Measurements from ENCODE around the gene ATF3.

ATF3 gene

GRCh38 chr1:212586206-212587015 lies 22.1 kb upstream of the ATF3 start:
- DNase-seq (ENCODE audit: low read depth, low spot score), result no peak

- no peak for DNase-seq (ENCODE audit: low read depth, low spot score)
Observed at GRCh38 chr1:212587016-212587887, 21.3 kb upstream of the ATF3 start.

DNA sequence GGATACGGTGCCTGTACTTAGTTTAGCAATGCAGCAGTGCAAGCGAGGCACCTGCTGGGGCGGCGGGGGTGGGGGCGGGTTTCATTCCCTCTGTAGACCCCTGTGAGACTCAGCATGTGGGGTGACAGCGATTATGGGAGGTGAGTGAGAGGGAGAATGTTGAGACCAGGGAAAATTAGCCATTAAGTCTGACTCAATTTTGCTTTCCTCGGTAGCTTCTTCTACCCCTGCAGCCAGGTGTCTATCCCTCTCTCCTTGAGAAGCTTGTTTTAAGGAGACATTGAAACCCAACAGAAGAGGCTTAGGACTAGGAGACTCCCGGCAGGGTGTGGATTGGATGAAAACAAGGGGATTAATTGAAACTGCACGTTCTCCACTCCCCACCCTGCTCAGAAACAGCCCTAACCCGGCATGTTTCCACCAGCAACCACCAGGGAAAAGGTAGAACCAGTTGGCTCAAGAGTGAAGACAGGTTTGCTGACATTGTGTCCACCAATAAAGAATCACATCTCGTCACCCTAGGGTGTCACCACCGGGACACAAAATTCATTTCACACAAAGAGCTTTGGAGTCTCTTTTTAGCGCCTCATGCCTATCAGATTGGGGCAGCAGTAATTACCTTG lies 20.6 kb upstream of the ATF3 start:
- DNase-seq (ENCODE audit: low read depth, low spot score), result no peak

DNA sequence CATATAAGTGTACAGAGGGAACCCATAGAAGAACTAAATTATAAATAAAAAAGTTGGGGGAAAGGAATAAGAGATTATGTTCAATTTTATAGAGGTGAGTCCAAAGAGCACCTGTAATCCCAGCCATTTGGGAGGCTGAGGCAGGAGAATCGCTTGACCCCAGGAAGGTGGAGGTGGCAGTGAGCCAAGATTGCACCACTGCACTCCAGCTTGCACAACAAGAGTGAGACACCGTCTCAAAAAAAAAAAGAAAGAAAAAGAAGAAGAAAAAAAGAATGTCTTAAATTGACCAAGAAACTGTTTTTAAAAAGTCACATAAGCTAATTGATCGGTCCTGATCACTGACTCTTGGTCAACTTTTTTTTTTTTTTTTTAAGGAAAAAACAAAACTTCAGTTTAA lies 19.1 kb upstream of the ATF3 start:
- no peak for DNase-seq (ENCODE audit: low read depth, low spot score)

DNA sequence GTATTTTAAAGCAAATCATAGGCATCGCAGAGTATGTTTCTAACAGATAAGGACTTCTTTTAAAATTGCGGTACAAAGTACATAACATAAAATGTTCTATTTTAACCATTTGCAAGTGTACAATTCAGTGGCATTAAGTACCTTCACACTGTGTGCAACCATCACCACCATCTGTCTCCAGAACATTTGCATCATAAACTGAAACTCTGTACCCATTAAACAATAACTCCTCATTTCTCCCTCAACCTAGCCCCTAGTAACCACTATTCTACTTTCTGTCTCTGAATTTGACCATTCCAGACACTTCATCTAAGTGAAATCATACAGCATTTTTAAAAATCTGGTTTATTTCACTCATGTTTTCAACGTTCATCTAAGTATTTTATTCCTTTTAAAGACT lies 16.6 kb upstream of the ATF3 start:
- DNase-seq (ENCODE audit: low read depth, low spot score), result no peak

DNA sequence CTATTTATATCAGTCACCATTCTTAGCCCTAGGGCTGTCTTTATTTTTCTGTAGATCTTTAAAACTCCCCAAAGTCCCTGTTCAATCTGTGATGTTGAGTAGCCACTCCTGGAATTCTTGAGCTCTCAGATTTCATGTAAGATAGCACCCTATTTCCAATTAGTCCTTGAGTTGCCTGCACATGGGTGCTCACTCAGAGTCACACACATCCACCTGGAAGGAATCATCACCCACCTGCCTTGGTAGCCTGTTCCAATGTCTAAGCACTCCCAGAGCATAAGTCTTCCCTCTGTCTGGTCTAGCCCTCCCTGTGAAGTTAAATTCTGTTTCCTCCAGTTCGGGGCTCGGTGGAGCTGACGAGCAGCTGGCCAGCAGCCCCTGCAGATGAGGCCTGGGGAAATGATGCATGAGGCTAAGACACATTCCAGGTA lies 14.7 kb upstream of the ATF3 start:
- no peak for DNase-seq (ENCODE audit: low read depth, low spot score)

DNA sequence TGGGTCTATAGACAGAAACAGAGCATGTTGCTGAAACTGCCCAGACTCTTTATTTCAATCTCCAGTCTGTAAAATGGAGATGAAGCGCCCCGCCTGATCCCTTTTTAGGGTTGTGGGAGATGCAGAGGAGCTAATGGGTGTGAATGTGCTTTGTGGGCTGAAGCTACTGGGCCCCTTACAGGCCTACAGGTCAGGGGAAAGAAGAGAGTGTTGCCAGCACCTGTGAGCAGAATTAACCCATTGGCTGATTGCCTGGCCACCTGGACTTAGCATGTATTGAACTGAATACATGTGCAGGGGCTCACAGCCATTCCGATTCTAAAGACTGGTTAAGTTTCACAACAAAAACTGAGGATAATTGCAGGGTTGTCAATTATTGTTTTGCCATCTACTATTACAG lies 13.9 kb upstream of the ATF3 start:
- DNase-seq (ENCODE audit: low read depth, low spot score), result no peak

GRCh38 chr1:212595229-212595628 lies 13.3 kb upstream of the ATF3 start:
- peak; percentile 70 for DNase-seq (ENCODE audit: low read depth, low spot score)

- no peak for DNase-seq (ENCODE audit: low read depth, low spot score)
Observed at GRCh38 chr1:212595787-212596714, 12.5 kb upstream of the ATF3 start.

DNA sequence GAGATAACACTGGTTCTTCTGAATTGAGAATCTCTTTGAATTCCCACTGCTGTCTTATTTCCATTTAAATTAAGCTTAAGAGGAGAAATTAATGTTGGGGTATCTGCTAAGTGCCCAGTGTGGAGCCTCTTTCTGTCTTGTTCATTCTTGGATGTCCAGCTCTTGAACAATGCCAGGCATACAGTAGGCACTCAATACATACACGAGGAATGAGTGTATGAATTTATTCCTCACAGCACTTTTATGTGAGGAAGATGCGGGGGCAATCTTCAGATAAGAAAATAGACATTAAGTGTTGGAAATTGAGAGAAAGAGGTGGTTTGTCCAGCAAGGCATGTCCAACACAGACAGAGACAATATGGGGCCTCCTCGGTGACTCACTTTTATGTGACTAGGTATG lies 11.8 kb upstream of the ATF3 start:
- no peak for DNase-seq (ENCODE audit: low read depth, low spot score)

- DNase-seq (ENCODE audit: low read depth, low spot score), result no peak
Observed at GRCh38 chr1:212597487-212597886, 11.1 kb upstream of the ATF3 start.

DNA sequence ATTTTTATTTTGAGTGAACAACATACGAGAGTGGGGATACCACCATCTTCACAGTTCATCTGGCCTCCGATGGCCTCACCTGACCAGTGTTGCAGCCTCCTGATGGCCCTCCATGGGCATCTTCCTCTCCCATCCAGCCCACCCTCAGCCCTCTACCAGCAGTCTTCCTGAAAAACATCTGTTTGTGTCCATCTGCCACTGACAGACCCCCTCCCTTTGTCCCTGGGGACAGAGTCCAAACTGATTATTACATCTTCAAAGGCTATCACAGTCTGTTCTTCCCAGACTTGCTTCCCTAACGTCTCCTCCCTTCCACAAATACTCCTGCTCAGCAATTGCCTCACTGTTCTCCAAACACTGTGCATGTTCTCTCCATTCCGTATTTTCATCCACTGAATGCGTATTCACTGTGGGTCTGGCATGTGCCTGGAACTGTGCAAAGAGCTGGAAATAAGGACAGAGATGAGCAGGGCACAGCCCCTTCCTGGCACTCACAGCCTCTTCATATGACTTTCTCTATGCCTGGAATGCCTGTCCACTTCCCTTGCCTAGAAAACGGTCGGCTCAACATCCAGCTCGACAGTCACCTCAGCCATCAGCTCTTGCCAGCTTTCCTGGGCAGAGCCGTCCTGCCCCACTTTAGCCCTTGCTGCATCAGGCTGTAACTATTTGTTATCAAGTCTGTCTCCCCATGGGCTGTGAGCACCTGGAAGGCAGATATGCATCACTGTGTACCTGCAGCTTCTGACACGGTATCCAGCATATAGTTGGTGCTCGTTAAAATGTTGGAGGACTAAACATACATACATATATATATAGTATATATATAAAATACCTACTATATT lies 8.3 kb upstream of the ATF3 start:
- DNase-seq (ENCODE audit: low read depth, low spot score), result no peak

DNA sequence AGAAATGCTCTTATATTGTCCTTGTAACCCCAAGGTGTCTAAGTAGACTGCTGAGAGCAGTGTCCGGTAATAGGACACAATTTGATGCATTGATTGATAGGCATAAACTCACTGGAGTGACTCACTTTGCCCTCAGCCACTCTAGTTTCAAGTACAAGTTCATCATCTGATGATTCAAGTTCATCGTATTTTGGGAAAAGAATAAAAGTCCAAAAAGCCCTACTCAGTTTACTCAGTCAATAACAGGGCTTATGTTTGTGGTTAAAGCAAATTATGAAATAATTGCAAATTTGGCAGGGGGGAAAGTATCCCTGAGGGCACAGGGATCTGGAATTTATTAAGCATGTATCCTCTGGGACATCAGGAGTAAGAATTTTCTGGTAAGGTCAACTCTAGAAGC lies 7.6 kb upstream of the ATF3 start:
- no peak for DNase-seq (ENCODE audit: low read depth, low spot score)

- no peak for DNase-seq (ENCODE audit: low read depth, low spot score)
Observed at GRCh38 chr1:212601524-212601923, 7.0 kb upstream of the ATF3 start.

DNA sequence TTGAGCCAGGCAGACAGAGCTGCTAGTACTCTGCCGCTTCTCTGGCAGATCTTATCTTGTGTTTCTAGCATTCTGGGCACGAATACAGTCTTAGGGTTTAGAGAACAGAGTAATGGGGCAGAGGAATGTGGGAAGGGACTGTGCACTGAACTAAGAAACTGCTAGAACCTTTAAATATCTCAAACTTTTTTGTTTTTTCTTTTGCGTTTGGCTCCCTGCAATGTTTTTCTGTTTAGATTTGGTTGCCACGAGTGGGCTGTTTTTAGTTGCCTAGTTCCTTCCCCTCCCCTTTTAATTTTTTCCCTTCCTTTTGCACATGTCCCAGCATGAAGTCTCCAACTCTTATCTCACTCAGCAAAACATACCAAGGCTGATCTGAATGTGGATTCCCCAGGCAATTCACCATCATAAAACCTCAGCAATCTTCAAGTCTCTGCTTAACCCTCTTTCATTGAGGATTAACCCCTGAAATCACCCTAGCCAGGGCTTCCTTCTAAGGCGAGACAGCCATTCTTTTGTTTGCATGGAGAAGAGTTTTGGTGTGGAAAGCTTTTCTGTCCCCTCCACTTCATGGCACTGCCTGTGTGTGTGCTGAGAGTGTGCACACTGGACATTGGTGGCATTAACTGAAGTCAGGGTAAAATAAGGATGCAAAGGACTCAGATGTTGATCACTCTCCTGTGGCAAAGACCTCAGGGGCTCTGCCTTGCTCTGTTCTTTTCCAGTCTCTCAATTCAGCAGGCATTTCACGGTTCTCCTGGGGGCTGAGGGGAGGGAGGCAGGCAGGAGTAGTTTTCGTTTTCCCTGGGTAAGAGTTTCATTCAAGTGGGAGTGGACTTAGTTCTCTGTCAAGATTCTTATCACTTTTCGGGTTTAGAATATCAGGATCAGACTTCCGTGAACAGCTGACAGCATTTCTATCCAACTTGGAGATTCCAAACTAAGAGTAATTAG lies 2.8 kb upstream of the ATF3 start:
- peak; percentile 57 for DNase-seq (ENCODE audit: low read depth, low spot score)

GRCh38 chr1:212606395-212607205 lies 2.0 kb upstream of the ATF3 start:
- no peak for DNase-seq (ENCODE audit: low read depth, low spot score)

DNA sequence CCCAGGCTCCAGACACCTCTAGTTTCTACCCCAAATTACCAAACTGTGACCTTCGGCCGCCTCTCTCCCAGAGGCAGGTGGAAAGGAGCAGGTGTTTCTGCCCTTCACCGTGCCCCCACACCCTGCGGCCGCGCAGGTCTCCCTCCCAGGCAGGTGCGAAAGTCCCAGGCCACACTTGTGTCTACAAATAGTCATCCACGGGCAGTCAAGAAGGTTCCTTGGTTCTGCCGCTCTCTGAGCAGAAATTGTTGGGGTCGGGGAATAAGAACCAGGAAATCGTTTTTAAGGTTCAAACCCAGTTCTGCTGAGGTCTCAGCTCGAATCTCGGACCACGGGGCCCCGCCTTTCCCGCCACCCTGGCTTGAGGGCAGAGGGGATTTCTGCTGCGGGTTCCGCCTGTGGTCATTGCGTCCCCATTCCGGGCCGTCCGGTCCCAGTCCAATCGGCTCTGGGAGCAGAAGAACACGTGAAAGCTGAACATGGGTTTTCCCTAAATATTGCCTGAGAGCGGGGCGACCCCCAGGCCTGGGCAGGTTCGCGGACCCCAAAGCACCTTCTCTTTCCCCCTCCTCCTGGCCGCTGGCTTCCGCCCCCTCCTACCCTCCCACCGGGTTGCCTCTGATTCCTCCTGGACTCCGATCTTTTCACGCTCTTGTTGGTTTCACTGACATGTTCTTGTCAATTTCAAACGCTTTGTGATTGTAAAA lies 1.2 kb upstream of the ATF3 start:
- peak; percentile 41 for DNase-seq (ENCODE audit: low read depth, low spot score)

DNA sequence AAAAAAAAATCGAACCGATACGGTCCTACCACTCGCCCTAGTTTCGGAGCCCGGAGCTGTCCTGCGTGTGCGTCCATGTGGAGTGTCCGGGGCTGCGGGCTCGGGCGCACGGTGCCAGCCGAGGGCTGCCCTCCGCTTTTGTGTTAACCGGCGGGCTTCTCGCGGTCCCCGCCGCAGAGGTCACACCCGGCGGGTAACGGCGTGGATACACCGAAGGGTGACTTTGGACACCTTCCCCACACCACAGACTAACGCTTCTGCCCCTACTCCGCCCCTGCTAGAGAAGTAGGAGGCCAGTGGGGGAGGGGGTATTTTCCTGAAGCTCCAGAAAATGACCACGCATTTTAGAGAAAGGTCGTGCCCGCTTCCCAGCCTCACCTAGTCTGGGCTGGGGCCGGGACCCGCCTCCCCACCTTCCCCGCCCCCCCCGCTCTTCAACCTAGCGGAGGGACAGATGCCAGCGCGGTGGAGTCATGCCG lies 609 bp upstream of the ATF3 start:
- no peak for DNase-seq (ENCODE audit: low read depth, low spot score)

Measured in ELF-1 (cell line).